Endothelial cell of umbilical vein (primary cell): ENCODE results near the gene CA11. TPM values are rescaled to one million over a fixed set of nuclear protein-coding genes. Genes with fewer than 3 reads are reported as not detected.
A peak's percentile ranks its signal among the peaks of the same experiment; 100 is the strongest.

ENCODE experiments used
- BruUV-seq: library from RNA; stranded (reverse); fragments of 400-500 nt; replicated peaks from 2 replicates; lab custom pipeline; 2021; lab: Mats Ljungman, UMichigan
- CTCF ChIA-PET: fragments of 300-600, 350-600 bp; sonication (Branson Sonifier 250); formaldehyde crosslinking; loops from one replicate; lab custom pipeline; 2021; ENCODE audit warnings: antibody characterized with exemption, inconsistent platforms; lab: Charles Lee
- POLR2A ChIA-PET: fragments of 300-600, 350-600 bp; sonication (Branson Sonifier 250); formaldehyde crosslinking; loops from one replicate; lab custom pipeline; 2021; ENCODE audit warnings: antibody characterized with exemption, inconsistent platforms; lab: Charles Lee
- DNase-seq: peaks from one replicate; pipeline ENCODE4 v3.0.0-alpha.2; 2011; ENCODE audit warnings: low read depth, low spot score
- FAIRE-seq: peaks from 2 replicates; lab custom pipeline; 2011; peaks lifted over from hg19 to GRCh38; lab: Jason Lieb, UNC
- H2AFZ ChIP-seq: 2 replicates; pipeline ENCODE4 v1.6.0; 2012; ENCODE audit warnings: low read depth, low read length, control low read depth, inconsistent platforms
- H3K27ac ChIP-seq: 2 replicates; pipeline ENCODE4 v1.5.1; 2011; ENCODE audit warnings: low read depth, mild to moderate bottlenecking, control low read depth, low read length, moderate library complexity; ENCODE audit not compliant: insufficient read depth
- H3K27me3 ChIP-seq, 2 experiments: 2 replicates each; pipeline versions ENCODE4 v1.6.0 to v1.6.1; 2011; ENCODE audit warnings: low read length in 2 of 2, mixed read lengths in 1 of 2; ENCODE audit not compliant: control insufficient read depth in 2 of 2, insufficient read depth in 2 of 2
- H3K36me3 ChIP-seq, 2 experiments: 2 replicates in 1 of 2; 3 replicates in 1 of 2; pipeline ENCODE4 v1.5.1; 2011; ENCODE audit warnings: low read length in 2 of 2, mild to moderate bottlenecking in 1 of 2, moderate library complexity in 1 of 2; ENCODE audit not compliant: control insufficient read depth in 2 of 2, insufficient read depth in 2 of 2; ENCODE audit errors: extremely low read depth in 1 of 2
- H3K4me1 ChIP-seq: 3 replicates; pipeline ENCODE4 v1.5.1; 2011; ENCODE audit warnings: mild to moderate bottlenecking, low read length; ENCODE audit not compliant: control insufficient read depth, insufficient read depth; ENCODE audit errors: extremely low read depth
- H3K4me2 ChIP-seq: 2 replicates; pipeline ENCODE4 v1.6.1; 2011; ENCODE audit warnings: low read length, control low read depth, mixed read lengths; ENCODE audit not compliant: insufficient read depth
- H3K4me3 ChIP-seq, 3 experiments: fragments of 200-600 bp in 1 of 3; sonication (generic), shearing (Covaris generic) in 1 of 3; replicated peaks in 1 of 3; 2 replicates each; pipeline ENCODE4 v1.5.1; 2011 to 2016; ENCODE audit warnings: control low read depth in 3 of 3, low read length in 3 of 3, mild to moderate bottlenecking in 2 of 3, inconsistent platforms in 1 of 3, low read depth in 1 of 3, moderate library complexity in 1 of 3; ENCODE audit not compliant: insufficient read depth in 1 of 3
- H3K79me2 ChIP-seq: 2 replicates; pipeline ENCODE4 v1.6.0; 2012; ENCODE audit warnings: low read length, inconsistent platforms; ENCODE audit not compliant: control insufficient read depth, insufficient read depth
- H3K9ac ChIP-seq: replicated peaks from 2 replicates; pipeline ENCODE3; 2011; ENCODE audit warnings: low read length, control low read depth; ENCODE audit not compliant: insufficient read depth; ENCODE audit errors: extremely low read depth
- H3K9me1 ChIP-seq: replicated peaks from 3 replicates; pipeline ENCODE4 v1.6.0; 2011; ENCODE audit warnings: mild to moderate bottlenecking, low read length; ENCODE audit not compliant: control insufficient read depth, insufficient read depth; ENCODE audit errors: extremely low read depth
- H3K9me3 ChIP-seq: replicated peaks from 2 replicates; pipeline ENCODE4 v1.5.1; 2012; ENCODE audit warnings: low read length, inconsistent platforms; ENCODE audit not compliant: control insufficient read depth, insufficient read depth
- H4K20me1 ChIP-seq: replicated peaks from 2 replicates; pipeline ENCODE3; 2011; ENCODE audit warnings: mild to moderate bottlenecking, low read length; ENCODE audit not compliant: control insufficient read depth, insufficient read depth; ENCODE audit errors: extremely low read depth
- CTCF ChIP-seq, 2 donors: IDR thresholded peaks; 1 replicate in 1 of 2; 2 replicates in 1 of 2; pipeline ENCODE4 v1.5.1; 2011; ENCODE audit warnings: low read length in 2 of 2, mild to moderate bottlenecking in 2 of 2, moderate library complexity in 2 of 2, control low read depth in 1 of 2, inconsistent platforms in 1 of 2, low read depth in 1 of 2; ENCODE audit not compliant: insufficient read depth in 1 of 2; ENCODE audit errors: extremely low read depth in 1 of 2
- EZH2 ChIP-seq: IDR thresholded peaks from 2 replicates; pipeline ENCODE4 v1.6.1; 2012; ENCODE audit warnings: borderline replicate concordance, low read depth, mild to moderate bottlenecking, moderate library complexity, low read length, inconsistent platforms; ENCODE audit not compliant: severe bottlenecking
- POLR2A ChIP-seq: IDR thresholded peaks from 2 replicates; pipeline ENCODE4 v1.6.1; 2012; ENCODE audit warnings: low read depth, mild to moderate bottlenecking, control low read depth, low read length
- dilution Hi-C: fragments of 300-500 bp; cut with MboI; formaldehyde crosslinking; loops from one replicate; pipeline ENCODE4 v1.15.0; 2019; ENCODE audit warnings: low sequenced_read_pairs; ENCODE audit not compliant: extremely low pct_ligation_motif_present
- intact Hi-C: fragments of 100-400 bp; cut with micrococcal nuclease; formaldehyde crosslinking; loops from one replicate; pipeline ENCODE4 v1.10.0; 2022
- polyA plus RNA-seq, 4 experiments: library from polyadenylated mRNA; depleted of rRNA in 3 of 4; stranded (reverse) in 3 of 4; unstranded in 1 of 4; fragments of >200 nt; gene quantifications; 2 replicates each; pipeline versions ENCODE4 v1.2.1 to v1.2.3, GENCODE V29; 2011 to 2012; ENCODE audit warnings: missing spikeins in 1 of 4
- total RNA-seq: library from RNA; stranded (reverse); gene quantifications from 2 replicates; pipeline ENCODE4 v1.2.3, GENCODE V29; 2021

CA11 gene
- total and polyA plus RNA-seq, 2 donors (not counting 3 experiments of a cell fraction or from before 2014, with no cell fraction given), result 2.8 to 4.7 TPM

GRCh38 chr19:48617146-48617937, 28.6 kb downstream of the CA11 start:
- no peaks in the 10 kb centered on the region for H4K20me1 ChIP-seq
- H3K4me2 ChIP-seq, result peak overlapping the region; percentile 99
- peaks cover 19 to 24% of the 10 kb centered on the region in 2 experiments for H3K36me3 ChIP-seq
- peak overlapping the region; percentile 99 for H3K9ac ChIP-seq
- dilution Hi-C loops (no loop called here), intact Hi-C loops (no loop called here)
- H3K4me3 ChIP-seq, result peak overlapping the region; percentile 85 to 99 (median 96)
- ChIA-PET CTCF (interaction anchor here (0.6 to 2.0 kb wide), 5 partner anchors 13 to 293 kb away, joined by 3 to 9 read pairs (median 5); no protein-coding TSS in a partner anchor), POLR2A (interaction anchor here (0.6 to 0.7 kb wide), 2 partner anchors 8 to 1761 kb away, joined by 4 to 6 read pairs; no protein-coding TSS in a partner anchor)
- DNase-seq (no peak), FAIRE-seq (no peak)
- no peaks in the 10 kb centered on the region for H3K9me3 ChIP-seq
- no peak overlapping the region for H2AFZ ChIP-seq
- TF ChIP-seq POLR2A (peak; percentile 29), CTCF (IDR thresholded peaks at IDR 0.05; ENCODE audit: extremely low read depth in 1 of 2, insufficient read depth in 1 of 2, low read depth in 1 of 2, low read length in 2 of 2) (peak in 1 of 2 donors; percentile 1), EZH2 (no peak)
- H3K27ac ChIP-seq, result peak overlapping the region; percentile 26
- peaks cover 25% of the 10 kb centered on the region for H3K4me1 ChIP-seq
- no peaks in the 10 kb centered on the region for H3K9me1 ChIP-seq
- H3K79me2 ChIP-seq, result peaks cover 38% of the 10 kb centered on the region
- BruUV-seq, result no TSS peak
- no peaks in the 10 kb centered on the region for H3K27me3 ChIP-seq
